ENCODE measurements around the gene ITGA8. TPM values are rescaled to one million over a fixed set of nuclear protein-coding genes. Genes with fewer than 3 reads are reported as not detected.

ITGA8 gene
- total RNA-seq, 1 donor, result 2.5 TPM

- Histone ChIP-seq H3K27me3 (ENCODE audit: insufficient read depth, low read length) (no peaks in the 10 kb centered on the region), H3K4me1 (ENCODE audit: insufficient read depth, low read length) (no peaks in the 10 kb centered on the region), H2AFZ (ENCODE audit: low read length) (no peak overlapping the region), H3K9me3 (ENCODE audit: low read depth, low read length) (no peaks in the 10 kb centered on the region), H3K4me3 (ENCODE audit: insufficient read depth, low read length) (no peak overlapping the region), H3K79me2 (ENCODE audit: insufficient read depth, low read length) (no peaks in the 10 kb centered on the region), H3K27ac (ENCODE audit: low read depth, low read length) (no peak overlapping the region), H4K20me1 (ENCODE audit: insufficient read depth, low read length) (no peaks in the 10 kb centered on the region), H3K36me3 (ENCODE audit: insufficient read depth, low read length) (no peaks in the 10 kb centered on the region), H3K4me2 (ENCODE audit: insufficient read depth, low read length) (no peak overlapping the region)
- no peak for TF ChIP-seq CTCF (IDR thresholded peaks at IDR 0.05; ENCODE audit: extremely low read depth, low read depth, low read length)
- no peak for DNase-seq (ENCODE audit: insufficient read length, low spot score, missing footprints)
Observed at GRCh38 chr10:15678851-15679250, 40.9 kb downstream of the ITGA8 start.

DNA sequence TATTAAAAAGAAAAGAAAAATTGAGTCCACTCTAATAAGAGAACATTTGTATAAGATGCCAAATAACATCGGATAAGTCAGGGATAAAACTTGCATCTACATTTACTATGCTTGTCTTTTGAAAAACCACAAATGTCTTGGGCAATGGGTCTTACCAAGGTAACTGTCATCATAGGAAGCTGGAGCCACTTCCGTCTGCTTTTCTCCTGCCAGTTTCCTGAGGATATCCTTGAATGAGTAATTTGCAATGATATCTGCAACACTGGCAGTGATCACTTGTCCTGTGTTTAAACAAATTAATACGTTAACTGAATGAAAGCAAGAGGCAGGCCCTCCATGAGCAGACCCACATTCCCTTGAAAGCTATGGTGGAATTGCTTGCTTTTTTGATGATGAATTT lies 47.3 kb downstream of the ITGA8 start:
- H3K4me1 ChIP-seq (ENCODE audit: insufficient read depth, low read length), result no peaks in the 10 kb centered on the region
- H3K27ac ChIP-seq (ENCODE audit: low read depth, low read length), result no peak overlapping the region
- no peak overlapping the region for H3K4me3 ChIP-seq (ENCODE audit: insufficient read depth, low read length)
- no peaks in the 10 kb centered on the region for H4K20me1 ChIP-seq (ENCODE audit: insufficient read depth, low read length)
- H3K9me3 ChIP-seq (ENCODE audit: low read depth, low read length), result no peaks in the 10 kb centered on the region
- no peak for TF ChIP-seq CTCF (IDR thresholded peaks at IDR 0.05; ENCODE audit: extremely low read depth, low read depth, low read length)
- DNase-seq (ENCODE audit: insufficient read length, low spot score, missing footprints), result no peak
- no peaks in the 10 kb centered on the region for H3K79me2 ChIP-seq (ENCODE audit: insufficient read depth, low read length)
- H3K36me3 ChIP-seq (ENCODE audit: insufficient read depth, low read length), result no peaks in the 10 kb centered on the region
- H3K4me2 ChIP-seq (ENCODE audit: insufficient read depth, low read length), result no peak overlapping the region
- no peaks in the 10 kb centered on the region for H3K27me3 ChIP-seq (ENCODE audit: insufficient read depth, low read length)
- no peak overlapping the region for H2AFZ ChIP-seq (ENCODE audit: low read length)

- Histone ChIP-seq H3K27ac (ENCODE audit: low read depth, low read length) (no peak overlapping the region), H3K9me3 (ENCODE audit: low read depth, low read length) (no peaks in the 10 kb centered on the region), H3K4me2 (ENCODE audit: insufficient read depth, low read length) (no peak overlapping the region), H3K36me3 (ENCODE audit: insufficient read depth, low read length) (no peaks in the 10 kb centered on the region), H4K20me1 (ENCODE audit: insufficient read depth, low read length) (no peaks in the 10 kb centered on the region), H3K4me1 (ENCODE audit: insufficient read depth, low read length) (no peaks in the 10 kb centered on the region), H2AFZ (ENCODE audit: low read length) (no peak overlapping the region), H3K79me2 (ENCODE audit: insufficient read depth, low read length) (no peaks in the 10 kb centered on the region), H3K27me3 (ENCODE audit: insufficient read depth, low read length) (no peaks in the 10 kb centered on the region), H3K4me3 (ENCODE audit: insufficient read depth, low read length) (no peak overlapping the region)
- no peak for DNase-seq (ENCODE audit: insufficient read length, low spot score, missing footprints)
- no peak for TF ChIP-seq CTCF (IDR thresholded peaks at IDR 0.05; ENCODE audit: extremely low read depth, low read depth, low read length)
Observed at GRCh38 chr10:15670880-15671279, 48.8 kb downstream of the ITGA8 start.

DNA sequence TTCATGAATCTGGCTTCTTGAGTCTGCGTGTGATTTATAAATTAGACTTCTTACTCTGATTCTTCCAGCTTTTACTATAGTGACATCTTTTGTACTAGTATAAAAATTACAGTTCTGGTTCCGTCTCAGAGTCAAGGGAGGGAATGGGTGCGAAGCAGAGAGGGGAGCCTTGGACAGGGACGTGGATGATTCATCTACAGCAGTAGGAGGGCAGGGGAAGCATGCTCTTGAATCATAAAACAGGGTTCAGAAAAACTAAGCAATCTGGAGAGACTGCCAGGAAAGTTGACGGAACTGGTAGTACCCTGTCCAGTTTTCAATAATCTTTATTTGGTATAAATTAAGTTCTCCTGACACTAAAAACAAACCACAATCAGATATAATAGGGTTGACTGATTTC lies 58.1 kb downstream of the ITGA8 start:
- no peak overlapping the region for H2AFZ ChIP-seq (ENCODE audit: low read length)
- no peak overlapping the region for H3K4me3 ChIP-seq (ENCODE audit: insufficient read depth, low read length)
- no peaks in the 10 kb centered on the region for H3K36me3 ChIP-seq (ENCODE audit: insufficient read depth, low read length)
- no peaks in the 10 kb centered on the region for H3K27me3 ChIP-seq (ENCODE audit: insufficient read depth, low read length)
- H3K27ac ChIP-seq (ENCODE audit: low read depth, low read length), result no peak overlapping the region
- no peaks in the 10 kb centered on the region for H3K9me3 ChIP-seq (ENCODE audit: low read depth, low read length)
- H3K4me1 ChIP-seq (ENCODE audit: insufficient read depth, low read length), result no peaks in the 10 kb centered on the region
- no peaks in the 10 kb centered on the region for H3K79me2 ChIP-seq (ENCODE audit: insufficient read depth, low read length)
- TF ChIP-seq CTCF (IDR thresholded peaks at IDR 0.05; ENCODE audit: extremely low read depth, low read depth, low read length), result no peak
- H4K20me1 ChIP-seq (ENCODE audit: insufficient read depth, low read length), result no peaks in the 10 kb centered on the region
- H3K4me2 ChIP-seq (ENCODE audit: insufficient read depth, low read length), result no peak overlapping the region
- DNase-seq (ENCODE audit: insufficient read length, low spot score, missing footprints), result no peak
